HCEC 1CT (cell line): ENCODE data around the gene PTPN7.
"Not testable (repeated sequence)": the region's sequence is repeated elsewhere in the genome, so short reads cannot be mapped to it uniquely, and the experiment has no call there.

Experiments
- DNase-seq: peaks from one replicate; pipeline ENCODE4 v3.0.0-alpha.2; 2017

PTPN7 gene

DNA sequence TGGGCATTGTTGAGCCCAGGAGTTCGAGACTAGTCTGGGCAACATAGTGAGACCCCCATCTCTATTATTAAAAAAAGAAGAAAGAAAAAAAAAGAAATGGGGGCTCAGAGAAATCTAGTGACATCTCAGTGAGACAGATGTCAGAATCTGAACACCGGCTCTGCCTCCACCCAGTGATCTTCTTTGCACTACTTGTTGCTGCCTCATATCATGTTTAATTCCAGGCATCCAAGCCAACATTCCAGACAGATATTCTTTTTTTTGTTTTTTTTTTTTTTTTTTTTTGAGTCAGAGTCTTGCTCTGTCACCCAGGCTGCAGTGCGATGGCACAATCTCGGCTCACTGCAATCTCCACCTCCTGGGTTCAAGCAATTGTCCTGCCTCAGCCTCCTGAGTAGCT lies 10.8 kb downstream of the PTPN7 start:
- DNase-seq, result no peak

DNA sequence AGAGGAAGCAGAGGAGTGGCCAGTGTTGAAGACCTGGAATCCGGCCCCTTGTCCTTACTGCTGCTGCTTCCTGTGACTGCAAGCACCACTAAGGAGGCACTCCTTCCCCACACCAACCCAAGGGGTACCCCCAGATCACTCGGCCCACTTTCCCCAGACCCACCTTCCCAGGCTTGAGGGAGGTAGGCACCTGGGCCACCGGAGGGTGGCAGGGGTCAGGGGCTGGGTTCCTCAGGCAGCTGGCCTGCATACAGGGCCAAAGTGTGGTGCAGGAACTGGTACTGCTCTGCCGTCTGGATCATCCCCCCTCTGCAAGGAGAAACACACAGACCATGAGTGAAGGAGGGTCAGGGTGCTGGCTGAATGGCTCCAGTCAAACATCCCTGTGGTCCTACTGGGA lies 12.0 kb downstream of the PTPN7 start:
- no peak for DNase-seq

DNA sequence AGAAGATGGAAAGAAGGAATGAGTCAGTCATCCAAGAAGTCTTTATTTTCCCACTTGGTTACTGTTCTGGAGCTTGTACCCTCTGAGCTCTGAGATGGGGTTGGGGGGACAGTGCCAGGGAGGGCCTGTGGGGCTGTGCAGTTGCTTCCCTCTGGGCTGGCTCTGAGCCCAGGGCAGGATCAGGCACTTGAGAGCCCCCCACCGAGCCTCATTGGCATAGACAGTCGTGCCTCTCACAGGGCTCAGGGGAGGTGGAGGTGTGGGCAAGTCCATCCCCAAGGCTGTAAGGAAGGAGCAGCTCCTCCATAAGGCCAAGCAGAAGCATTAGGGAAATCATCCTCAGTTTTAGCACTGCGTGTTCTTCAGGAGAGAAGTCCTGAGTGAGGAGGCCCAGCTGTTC lies 13.4 kb downstream of the PTPN7 start:
- DNase-seq, result no peak

DNA sequence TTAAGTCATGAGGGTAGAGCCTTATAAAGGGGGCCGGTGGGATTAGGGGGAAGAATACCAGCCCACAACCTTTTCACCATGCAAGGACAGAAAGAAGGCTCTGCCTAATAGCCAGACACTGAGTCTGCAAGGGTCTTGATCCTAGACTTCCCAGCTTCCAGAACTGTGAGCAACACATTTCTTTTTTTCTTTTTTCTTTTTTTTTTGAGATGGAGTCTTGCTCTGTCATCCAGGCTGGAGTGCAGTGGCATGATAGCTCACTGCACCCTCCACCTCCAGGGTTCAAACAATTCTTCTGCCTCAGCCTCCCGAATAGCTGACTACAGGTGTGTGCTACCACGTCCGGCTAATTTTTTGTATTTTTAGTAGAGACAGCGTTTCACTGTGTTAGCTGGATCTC lies 14.1 kb downstream of the PTPN7 start:
- no peak for DNase-seq

DNA sequence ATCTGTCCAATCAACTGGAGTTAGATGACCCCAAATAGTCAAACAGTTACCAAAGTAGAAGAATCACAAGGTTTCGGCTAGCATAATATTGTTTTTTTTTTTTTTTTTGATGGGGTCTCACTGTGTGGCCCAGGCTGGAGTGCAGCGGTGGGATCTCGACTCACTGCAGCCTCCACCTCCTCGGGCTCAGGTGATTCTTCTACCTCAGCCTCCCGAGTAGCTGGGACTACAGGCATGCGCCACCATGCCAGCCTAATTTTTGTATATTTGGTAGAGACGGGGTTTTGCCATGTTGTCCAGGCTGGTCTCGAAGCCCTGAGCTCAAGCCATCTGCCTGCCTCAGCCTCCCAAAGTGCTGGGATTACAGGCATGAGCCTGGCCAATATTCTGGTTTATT lies 14.7 kb downstream of the PTPN7 start:
- not testable (repeated sequence) for DNase-seq

DNA sequence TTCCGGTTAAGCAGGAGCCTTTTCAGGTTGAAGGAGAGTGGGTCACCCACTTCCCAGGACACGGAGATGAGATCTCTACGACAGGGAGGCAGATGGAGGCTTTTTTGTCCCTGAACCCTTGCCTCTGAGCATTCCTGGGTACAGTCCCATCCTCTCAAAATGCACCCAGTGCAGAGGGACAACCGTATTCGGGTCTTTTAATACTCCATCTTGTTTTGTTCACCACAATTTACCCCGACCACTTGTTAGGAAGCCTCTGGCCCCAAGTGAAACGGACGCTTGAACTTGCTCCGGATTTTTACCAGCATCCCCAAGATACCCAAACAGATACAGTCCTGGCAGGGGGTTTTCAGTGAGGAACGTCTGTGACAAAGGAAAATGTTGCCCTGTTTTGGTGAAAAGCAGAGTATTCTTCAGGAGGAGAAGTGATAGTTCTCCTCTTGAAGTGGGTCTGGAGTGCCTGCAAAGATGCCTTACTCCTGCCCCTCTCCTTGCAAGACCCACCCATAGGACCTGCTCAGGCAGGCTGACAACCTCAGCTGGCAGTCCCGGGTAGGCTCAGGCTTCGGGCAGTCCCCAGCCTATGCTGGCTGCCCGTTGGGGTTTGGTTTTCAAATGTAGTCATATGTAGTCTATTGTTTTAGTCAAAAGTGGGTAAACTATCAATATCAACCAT lies 15.2 kb downstream of the PTPN7 start:
- no peak for DNase-seq

DNA sequence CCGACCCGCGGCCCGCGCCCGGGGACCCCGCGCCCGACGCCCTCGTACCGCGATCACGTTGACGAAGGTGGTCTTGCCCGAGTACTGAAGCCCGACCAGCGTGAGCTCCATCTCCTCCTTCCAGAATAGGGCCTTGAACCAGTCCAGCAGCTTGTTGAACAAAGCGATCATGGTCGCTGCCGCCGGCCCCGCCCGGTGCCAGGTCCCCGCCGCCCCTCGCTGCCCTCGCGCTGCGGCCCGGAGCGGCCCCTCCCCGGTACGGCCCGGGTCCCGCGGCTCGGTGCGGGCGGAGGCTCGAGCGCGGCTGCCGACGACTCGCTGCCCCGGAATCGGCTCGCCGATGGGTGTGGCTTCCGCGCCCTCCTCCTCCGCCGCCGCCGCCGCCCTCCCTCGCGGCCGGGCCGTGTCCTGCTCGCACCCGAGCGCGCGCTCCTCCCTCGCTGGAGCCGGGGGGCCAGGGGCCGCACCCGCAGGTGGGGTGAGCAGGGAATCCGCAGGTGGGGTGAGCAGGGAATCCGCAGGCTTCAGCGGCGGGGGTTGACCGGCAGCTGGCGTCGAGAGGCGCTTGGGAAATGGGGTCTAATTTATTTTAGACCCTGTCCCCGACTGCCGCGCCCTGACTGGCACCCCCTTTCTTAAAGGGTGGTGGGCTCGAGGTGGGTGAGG lies 15.9 kb downstream of the PTPN7 start, which contains the start of gene ARL8A:
ARL8A (minus strand) TSS at position 336 of the 666 bp plus-strand sequence; CDS start at position 171, 165 bp downstream.
- peak; percentile 37 for DNase-seq

DNA sequence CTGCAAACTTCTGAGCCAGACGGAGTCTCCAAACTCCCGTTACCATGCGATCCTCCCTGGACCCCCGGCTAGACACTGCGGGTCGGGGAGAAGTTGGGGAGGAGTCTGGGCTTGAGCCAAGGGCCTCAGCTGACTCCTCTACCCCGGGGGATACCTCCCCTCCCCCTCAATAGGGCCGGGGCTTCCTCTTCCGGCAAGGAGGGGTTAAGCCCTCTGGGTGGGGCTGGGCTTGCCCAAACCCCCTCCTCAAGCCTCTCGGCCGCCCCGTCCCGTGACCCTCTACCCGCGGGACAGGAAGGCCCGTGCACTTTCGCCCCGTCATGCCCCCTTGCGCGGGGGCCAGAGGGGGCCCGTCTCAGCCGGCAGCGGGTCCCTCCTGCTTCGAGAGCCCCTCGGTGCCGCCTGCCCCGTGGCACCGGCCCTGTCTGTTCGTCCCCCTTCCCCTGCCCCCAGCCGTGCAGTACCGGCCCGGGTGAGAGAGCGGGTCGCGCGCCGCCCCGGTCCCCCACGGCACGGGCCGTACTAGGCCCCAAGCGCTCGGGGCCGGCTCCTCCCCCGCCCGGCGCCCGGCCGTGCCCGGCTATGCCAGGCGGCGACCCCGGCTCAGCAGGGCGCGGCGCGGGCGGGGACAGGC lies 16.5 kb downstream of the PTPN7 start:
- no peak for DNase-seq

DNA sequence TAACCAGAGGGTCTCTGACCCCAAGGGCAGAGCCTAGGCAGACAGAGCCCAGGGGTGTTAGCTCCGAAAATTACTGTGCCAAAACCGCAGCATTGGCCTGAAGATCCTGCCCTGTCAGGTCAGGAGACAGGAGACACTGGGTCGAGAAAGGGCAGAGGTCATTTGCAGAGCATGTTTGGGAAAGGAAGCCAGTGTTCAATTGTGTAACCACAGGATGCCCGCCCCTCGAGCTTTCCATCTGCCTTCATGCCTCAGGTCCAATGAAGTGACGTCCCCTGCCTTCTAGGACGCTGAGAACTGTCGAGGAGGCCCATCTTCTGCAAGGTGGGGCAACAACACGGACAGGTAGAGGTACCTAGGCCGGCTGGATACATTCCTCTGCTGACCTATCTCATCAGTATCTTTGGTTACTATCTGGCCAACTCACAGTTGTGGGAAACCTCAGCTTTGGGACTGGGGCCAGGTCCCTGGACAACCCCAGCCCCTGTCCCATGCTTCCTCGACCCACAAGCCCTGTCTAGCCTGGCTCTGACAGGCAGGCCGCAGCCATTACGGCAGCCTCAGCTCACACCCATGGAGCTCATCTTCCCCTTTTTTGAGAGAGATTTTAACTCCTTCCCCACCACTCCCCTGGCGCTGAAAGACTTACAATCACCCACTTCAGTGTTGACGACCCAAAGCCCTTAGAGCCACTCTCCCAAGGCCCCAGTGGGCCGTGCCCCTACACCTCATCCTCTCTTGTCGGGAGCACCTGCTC lies 17.2 kb downstream of the PTPN7 start:
- DNase-seq, result no peak

DNA sequence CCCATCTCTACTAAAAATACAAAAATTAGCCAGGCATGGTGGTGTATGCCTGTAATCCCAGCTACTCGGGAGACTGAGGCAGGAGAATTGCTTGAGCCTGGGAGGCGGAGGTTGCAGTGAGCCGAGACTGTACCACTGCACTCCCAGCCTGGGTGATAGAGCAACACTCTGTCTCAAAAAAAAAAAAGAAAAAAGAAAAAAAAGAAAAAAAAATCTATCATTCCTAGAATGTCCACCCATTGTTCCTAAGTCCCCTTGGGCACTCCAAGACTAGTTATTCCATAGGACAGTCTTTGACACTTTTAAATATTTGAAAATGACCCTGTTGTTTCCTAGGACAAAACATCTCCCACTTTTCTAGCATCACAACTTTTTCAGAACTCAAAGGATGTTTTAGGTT lies 18.9 kb downstream of the PTPN7 start:
- not testable (repeated sequence) for DNase-seq

DNA sequence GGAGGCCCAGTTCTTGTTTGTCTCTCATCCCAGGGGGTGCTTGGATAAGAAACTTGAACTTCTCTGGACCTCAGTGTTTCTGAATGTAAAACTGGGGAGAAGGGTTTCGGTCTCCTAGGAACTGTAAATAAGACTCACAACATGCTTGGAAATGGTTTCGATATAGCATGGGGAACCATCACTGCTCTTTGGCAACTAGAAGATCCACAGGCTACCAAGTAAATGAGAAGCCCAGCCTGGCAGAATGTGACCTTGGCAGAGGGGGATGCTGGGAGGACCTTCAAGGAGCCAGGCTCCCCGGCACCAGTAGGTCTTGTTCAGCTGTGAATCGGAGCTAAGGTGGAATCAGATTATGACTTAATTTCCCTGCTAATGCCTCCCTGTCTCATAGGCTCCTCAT lies 19.6 kb downstream of the PTPN7 start:
- DNase-seq, result no peak

DNA sequence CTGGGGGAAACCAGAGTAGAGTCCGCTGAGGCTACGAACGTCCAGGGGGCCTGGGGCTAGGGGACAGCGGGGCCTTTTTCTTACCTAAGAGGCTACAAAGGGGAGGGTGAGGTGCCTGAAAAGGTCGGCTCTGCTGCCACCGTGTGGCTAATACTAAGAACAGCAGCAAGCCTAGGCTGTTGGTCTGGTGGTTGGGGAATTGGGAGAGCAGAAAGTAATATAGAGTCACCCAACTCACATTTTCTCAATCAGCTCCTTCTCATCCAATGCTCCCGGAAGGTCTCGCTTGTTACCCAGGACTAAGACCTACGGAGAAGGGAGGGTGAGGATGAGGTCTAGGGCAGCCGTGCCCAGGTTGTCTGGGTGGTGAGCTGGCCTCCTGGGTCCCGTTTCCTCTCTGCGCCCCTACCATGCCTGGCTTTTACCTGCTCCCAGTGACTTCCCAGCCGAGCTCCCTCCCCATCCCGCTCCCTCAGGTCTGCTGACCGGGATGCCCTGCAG lies 25.1 kb downstream of the PTPN7 start:
- DNase-seq, result peak; percentile 55

DNA sequence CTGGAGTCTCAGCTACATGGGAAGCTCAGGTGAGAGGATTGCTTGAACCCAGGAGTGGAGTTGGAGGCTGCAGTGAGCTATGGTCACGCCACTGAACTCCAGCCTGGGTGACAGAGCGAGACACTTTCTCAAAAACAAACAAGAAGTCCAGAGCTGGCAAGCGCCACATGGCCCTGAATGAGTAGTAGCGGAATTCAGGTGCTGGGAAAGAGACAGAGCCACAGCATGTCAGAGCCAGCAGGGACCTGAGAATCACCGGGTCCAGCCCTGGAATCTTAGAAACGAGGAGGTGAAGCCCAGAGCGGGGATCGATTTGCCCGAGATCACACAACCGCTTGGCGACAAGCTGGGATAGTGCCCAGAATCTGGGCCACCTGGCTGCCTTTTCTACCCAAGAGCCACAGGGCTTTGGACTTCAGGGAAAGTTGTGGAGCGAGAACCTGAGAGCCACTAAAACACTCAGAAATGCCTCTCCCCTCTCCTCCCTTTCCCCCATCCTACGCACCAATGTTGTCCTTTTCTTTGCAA lies 25.7 kb downstream of the PTPN7 start:
- no peak for DNase-seq

DNA sequence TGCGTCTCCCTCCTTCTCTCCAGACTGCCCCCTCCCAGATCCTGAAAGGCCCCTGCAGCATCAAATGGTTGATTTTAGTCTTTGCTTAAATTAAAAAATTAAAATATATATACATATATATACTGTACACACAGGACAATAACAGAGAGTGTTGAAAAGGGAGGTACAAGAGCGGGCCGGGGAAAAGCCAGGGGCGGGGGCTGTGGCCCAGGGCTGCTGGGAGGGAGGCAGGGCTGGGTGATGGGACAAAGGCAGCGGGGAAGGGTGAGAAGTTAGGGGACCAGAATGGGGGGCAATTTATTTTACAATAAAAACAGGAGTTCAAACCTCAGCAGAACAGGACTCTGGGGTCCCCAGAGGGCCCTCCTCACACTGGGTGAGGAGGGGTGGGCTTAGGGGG lies 26.4 kb downstream of the PTPN7 start:
- no peak for DNase-seq

DNA sequence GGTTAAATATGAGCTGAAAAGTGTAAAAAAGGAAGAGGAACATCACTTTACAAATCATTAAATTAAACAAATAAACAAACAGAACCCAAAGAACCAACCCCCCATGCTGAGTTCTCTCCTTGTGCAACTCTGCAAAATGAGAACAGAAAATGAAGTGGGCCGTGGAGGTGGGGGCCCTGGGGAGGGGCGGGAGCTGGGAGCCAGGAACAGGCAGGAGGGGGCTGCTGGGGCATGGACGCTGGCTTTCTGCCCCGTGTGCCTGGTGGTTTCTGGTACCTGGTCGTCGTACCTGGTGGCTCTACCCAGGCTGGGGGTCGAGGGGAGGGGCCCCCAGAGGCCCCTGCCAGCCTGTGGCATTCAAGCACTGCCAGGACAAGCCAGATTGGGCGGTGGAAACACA lies 26.9 kb downstream of the PTPN7 start:
- DNase-seq, result no peak

DNA sequence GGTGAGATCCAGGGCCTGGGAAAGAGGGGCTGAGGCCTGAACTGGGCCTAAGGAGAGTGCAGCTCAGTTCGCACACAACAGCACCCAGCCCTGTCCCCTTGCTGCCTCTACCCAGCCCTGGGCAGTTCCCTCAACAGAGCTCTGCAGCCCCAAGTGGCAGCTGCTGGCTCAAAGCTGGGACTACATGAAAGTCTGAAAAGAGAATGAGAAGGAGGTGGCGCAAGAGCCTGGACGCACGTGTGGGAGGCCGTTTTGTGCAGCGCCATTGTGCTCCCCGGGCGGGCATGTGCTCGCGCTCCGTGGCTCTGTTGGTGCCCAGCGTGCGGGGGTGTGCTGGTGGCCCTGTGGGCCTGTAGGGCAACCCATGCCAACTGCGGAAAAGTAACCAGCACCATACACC lies 27.4 kb downstream of the PTPN7 start:
- DNase-seq, result no peak

DNA sequence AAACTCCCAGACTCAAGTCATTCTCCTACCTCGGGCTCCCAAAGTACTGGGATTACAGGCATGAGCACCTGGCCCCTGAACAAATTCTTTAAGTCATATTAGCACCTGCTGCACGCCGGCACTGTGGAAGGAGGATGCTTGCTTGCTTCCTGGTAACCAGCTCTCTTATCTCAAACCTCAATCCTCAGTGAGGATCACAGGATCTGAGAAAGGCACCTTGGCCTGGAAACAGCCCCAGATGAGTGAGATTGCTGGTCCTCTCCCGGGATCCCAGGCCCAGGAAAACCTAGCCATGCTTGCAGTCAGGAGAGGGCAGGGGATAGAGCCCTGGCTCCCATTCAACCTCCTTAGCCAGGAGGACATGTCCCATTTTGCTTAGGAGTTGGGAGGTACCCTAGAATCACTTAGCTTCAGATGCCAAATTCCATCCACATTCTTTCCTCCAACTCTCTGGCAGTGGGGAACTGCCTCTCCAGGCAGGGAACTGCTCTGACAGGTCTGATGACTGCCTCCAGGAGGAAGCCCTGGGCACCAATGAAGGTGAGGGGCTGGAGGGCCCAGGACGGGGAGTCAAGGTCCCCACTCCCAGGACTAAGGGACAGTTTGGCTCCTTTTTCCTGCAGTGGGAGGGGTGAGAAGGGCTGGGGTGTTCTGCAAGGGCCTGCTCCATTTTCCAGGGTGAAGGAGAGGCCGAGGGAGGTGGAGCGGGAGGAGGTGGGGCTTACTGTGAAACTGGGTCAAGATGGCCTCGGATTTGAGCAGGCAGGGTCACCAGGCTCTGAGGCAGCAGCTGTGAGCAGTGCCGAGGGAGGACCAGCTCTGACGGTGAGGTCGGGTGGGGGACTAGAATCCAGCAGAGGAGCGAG lies 28.2 kb downstream of the PTPN7 start:
- no peak for DNase-seq

DNA sequence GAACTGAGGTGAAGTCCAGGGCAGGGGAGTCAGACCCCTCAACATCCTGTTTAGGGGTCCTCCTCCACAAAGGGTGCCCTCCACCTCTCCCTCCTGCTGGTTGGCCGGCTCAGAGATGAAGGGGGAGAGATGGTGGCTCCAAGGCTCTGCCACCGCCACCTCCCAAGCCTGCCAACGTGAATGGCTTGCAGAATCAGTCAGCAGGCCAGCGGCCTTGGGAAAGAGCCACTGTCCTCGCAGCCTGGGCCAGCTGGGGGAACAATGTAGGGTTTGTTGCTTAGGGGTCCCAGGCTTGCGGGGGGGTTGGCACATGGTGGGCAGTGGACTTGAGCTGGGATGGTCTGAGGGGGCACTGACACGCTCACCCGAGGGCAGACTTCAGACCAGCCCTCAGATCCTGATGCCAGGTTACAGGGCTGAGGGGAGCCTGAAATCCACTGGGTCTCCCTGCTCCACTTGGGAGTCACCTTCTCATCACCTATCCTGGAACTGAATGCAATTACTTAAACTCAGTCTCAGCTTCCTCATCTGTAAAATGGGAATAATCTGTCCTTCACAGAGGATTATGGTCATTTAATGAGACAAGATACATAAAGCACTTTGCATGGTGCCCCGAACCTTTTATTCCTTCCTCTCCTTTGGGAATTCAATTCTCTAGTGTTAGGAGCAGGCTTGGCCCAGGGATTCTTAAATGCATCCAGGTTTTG lies 29.4 kb downstream of the PTPN7 start:
- no peak for DNase-seq

DNA sequence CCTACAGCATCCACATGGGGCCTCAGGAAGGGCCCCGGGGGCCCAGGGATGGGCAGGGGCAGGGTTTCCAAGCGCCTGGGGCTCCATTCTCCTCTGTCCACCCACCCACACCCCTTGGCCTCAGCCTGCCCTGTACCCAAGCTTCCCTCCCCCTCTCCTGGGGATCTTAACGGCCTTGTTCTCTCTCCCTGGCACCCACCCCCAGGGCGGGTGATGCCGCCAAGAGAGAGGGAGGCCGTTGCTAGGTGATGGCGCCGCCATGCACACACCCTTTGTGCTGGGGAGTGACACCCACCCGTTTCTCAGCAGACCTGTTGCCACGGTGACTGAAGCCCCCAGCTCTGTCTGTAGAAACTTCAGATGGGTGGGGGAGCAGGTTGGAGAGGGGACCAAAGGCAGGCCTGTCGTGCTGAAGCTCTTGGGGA lies 30.1 kb downstream of the PTPN7 start:
- no peak for DNase-seq

DNA sequence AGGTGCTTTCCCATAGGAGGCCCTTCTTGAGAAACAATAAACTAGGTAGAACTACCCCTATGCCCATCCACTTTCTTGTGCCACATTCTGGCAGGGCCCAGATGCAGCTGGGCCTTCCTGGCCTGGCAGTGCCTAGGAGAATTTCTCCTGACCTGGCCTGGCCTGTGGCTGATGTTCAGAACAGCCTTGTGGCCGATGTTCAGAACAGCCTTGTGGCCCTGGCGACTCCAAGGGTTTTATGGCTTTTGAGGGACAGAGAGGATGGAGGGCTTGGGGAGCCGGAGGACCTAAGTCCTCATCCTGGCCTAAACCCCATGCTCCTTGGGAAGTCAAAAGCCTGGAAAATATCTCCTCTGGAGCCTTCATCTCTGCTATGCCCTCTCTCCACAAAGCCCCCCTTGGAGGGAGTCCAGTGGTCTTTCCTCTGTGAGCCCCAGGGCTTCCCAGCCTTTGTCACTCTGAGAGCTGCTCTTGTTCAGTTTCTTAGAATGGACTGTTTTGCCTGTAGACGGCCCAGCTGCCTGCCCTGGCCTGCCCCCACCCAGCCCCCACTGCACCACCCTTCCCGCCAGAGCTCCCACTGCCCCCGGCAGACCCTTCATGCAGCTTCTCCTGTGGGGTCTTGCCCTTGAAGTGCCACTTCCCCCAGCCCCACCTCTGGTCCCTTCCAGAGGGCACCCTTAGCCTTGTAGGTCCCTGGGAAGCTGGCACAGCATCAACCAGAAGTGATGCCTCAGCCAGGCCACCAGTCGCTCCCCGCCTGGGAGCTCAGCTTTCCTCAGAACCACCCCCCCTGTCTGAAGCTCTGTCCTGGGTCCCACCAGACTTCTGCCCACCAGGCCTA lies 30.7 kb downstream of the PTPN7 start:
- no peak for DNase-seq
